ENCODE data around the gene NOP10.
"Not testable (repeated sequence)": the region's sequence is repeated elsewhere in the genome, so short reads cannot be mapped to it uniquely, and the experiment has no call there.

The NOP10 gene

DNA sequence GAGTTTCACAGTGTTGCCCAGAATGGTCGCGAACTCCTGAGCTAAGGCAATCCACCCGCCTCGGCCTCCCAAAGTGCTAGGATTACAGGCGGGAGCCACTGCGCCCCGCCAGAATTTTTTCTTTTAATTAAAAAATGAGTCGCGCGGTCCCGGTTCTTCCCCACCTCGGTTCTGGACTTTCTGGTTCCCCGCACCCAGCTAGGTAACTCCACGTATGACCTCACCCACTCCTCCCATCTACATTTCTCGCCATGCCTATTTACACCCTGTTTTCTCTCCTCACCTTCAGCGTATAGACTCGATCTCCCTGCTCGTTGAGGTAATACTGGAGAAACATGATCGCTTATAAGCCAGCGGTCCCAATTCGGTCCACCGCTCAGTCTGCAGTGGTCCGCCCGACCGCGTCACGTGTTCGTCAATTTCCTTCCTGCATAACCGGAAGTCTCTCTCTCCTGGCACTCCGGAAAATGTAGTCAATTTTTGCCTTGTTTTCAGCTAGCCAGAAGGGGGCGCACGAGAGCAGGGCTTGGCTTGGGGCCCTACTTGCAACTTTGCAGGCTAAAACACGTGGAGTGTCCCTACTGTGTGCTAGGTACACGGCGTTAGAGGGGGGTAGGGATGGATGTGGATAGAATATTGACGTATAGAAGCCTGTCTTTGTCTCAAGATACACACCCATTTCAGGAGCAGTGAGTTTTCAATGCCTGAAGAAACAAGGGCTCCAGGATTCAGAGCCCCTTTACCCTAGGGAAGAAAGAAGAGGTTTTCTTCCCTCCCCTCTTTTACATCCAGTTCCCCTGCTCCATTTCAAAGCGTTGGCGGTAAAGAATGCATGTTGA lies at the start of gene NOP10, which contains the start of gene NUTM1:
Gene NOP10, minus strand, starts transcription at position 400 of the 839 bp plus-strand sequence. Its CDS starts 63 bp downstream, at position 337.
Gene NUTM1, plus strand, starts transcription at position 579 of the 839 bp plus-strand sequence. CDS start 382 bp downstream, outside the sequence.
- Mint-ChIP-seq H3K4me1 (ENCODE audit: low read depth) (peaks cover 35% of the 10 kb centered on the region), H3K36me3 (ENCODE audit: low read depth) (peaks cover 32% of the 10 kb centered on the region), H3K27ac (peak within 1 kb of the TSS; percentile 87)

DNA sequence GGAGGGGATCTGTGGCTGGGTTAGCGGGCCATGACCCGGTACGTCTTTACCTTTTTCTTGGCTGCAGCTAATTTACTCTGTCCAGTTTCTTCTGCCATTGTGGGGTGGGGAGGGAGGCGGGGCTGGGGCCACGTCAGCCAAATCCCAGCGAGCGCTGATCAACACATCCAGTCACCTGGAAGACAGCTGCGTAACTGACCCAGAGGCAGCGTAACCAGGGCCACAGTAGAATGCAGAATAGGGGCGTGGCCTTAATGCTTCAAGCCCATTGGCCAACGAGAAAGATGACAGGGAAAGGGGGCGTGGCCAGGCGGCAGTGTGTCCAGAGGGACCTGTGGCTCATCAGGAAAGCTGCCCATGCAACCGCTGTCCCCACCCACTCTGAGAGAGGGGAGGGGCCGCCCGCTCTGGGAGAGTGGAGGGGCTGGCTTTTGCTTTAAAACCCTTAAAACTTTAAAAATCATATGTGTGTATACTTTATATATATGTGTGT lies 46.7 kb upstream of the NOP10 start:
- H3K4me3 Mint-ChIP-seq; H3K27me3 Mint-ChIP-seq; H3K9me3 Mint-ChIP-seq; H3K27ac Mint-ChIP-seq; H3K36me3 Mint-ChIP-seq (ENCODE audit: low read depth); H3K4me1 Mint-ChIP-seq (ENCODE audit: low read depth): not testable (repeated sequence)

More for the DNA sequence above, at the start of gene NOP10, which contains the start of gene NUTM1:
- H3K27me3 Mint-ChIP-seq: no peaks in the 10 kb centered on the region
- no peak within 1 kb of the TSS for H3K4me3 Mint-ChIP-seq
- no peaks in the 10 kb centered on the region for H3K9me3 Mint-ChIP-seq

DNA sequence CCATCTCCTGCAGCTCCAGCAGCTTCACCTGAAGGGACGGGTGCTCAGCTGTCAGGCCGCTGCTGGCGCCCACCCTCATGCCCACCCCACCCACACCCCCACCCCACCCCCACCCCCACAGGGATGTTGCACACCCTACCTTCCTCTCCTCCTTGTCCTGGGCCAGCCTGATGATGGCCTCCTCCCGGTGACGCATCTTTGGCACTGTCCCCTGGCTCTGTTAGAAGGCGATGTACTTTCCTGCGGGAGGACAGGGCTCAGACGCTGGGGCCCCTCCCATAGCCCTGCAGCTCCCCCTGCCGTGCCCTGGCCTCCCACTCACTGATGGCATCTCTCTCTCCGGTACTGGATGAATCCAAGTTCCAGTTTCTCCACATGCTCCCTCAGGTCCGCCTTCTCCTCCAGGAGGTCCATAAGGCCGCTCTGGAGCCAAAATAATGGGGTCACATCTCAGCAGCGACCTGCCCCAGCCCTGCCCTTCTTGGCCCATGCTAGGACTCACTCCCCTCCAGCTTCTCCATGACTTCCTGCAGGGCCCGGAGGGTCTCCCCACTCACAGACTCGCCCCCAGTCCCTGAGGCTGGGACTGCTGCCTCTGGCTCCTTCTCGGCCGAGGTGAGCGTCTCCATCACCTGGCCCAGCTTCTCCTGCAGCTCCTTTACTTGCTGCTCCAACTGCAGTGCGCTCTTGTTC lies 39.0 kb upstream of the NOP10 start:
- peaks cover 11% of the 10 kb centered on the region for H3K36me3 Mint-ChIP-seq (ENCODE audit: low read depth)
- not testable (repeated sequence) for H3K9me3 Mint-ChIP-seq; H3K27ac Mint-ChIP-seq; H3K4me3 Mint-ChIP-seq; H3K27me3 Mint-ChIP-seq; H3K4me1 Mint-ChIP-seq (ENCODE audit: low read depth)

DNA sequence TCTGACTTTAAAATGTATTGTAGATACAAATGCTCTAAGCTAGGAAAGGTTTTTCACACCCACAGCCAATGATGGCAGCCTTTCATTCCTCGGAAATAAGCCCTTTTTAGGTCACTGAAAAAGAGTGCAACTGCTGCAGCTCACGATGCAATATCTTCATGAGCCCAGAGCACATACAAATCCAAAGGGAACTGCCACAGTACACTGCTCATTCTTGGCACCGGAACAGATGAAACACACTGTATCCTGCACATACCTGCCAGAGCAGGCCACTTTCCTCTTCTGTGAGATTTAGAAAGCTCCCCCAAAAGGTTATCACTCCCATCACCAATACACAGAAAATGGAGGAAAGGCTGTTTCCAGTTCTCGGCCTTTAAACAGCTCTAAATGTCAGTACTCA lies 37.6 kb upstream of the NOP10 start:
- H3K36me3 Mint-ChIP-seq (ENCODE audit: low read depth): peaks cover 11% of the 10 kb centered on the region
- H3K4me3 Mint-ChIP-seq; H3K9me3 Mint-ChIP-seq; H3K27ac Mint-ChIP-seq; H3K27me3 Mint-ChIP-seq; H3K4me1 Mint-ChIP-seq (ENCODE audit: low read depth): not testable (repeated sequence)

DNA sequence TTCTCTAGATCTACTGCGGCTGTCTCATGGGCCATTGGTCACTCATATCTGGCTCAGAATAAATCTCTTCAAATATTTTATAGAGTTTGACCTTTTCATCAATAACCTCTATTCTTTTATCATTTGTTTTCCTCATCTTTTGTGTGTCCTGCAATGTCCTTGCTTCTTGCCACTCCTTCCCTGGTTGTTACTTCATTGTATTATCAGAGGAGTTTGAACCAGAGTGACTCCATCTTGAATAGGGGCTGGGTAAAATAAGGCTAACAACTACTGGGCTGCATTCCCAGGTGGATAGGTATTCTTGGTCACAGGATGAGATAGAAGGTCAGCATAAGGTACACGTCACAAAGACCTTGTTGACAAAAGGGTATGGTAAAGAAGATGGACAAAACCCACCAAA lies 33.9 kb upstream of the NOP10 start:
- Mint-ChIP-seq H3K27ac (no peak overlapping the region), H3K4me3 (no peak overlapping the region), H3K27me3 (no peaks in the 10 kb centered on the region)

DNA sequence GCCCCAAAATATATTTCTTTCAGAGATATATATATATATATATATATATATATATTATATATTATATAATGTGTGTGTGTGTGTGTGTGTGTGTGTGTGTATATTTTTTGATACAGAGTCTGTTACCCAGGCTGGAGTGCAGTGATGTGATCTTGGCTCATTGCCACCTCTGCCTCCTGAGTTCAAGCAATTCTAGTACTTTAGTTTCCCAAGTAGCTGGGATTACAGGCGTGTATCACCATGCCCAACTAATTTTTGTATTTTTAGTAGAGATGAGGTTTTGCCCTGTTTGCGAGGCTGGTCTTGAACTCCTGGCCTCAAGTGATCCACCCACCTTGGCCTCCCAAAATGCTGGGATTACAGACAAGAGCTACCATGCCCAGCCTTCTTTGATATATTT lies 32.6 kb upstream of the NOP10 start:
- not testable (repeated sequence) for H3K36me3 Mint-ChIP-seq (ENCODE audit: low read depth); H3K4me3 Mint-ChIP-seq; H3K9me3 Mint-ChIP-seq; H3K27ac Mint-ChIP-seq; H3K27me3 Mint-ChIP-seq; H3K4me1 Mint-ChIP-seq (ENCODE audit: low read depth)

More for the DNA sequence above, 33.9 kb upstream of the NOP10 start:
- Mint-ChIP-seq H3K36me3 (ENCODE audit: low read depth) (peaks cover 11% of the 10 kb centered on the region), H3K4me1 (ENCODE audit: low read depth) (no peaks in the 10 kb centered on the region), H3K9me3 (no peaks in the 10 kb centered on the region)

DNA sequence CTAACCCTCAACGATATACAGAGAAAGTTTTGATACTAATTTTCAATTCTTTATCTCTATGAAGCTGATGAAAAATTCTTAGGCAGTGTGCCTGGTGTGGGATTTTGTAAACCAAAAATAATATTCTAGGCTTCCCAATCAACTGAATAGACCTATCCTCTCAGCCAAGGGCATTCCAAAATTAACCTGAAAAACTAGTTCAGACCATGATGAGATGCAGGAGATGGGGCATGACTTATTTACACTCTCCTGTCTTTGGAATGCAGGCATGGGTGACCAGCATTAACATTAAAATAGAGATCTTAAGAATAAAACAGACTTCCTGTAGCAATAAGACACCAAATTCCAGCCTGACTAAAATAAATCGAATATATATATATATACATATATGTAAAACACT lies 31.9 kb upstream of the NOP10 start:
- H3K4me3 Mint-ChIP-seq: no peak overlapping the region

DNA sequence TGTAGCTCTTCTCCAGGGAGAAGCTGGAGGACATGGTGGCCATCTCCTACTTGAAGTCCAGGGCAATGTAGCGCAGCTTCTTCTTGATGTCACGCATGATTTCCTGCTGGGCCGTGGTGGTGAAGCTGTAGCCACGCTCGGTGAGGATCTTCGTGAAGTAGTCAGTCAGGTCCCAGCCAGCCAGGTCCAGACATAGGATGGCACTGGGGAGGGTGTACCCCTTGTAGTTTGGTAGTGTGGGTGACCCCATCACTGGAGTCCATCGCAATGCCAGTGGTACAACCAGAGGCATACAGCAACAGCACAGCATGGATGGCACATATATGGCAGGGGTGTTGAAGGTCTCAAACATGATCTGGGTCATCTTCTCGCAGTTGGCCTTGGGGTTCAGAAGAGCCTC lies 31.0 kb upstream of the NOP10 start:
- Mint-ChIP-seq H3K36me3 (ENCODE audit: low read depth) (no peaks in the 10 kb centered on the region), H3K27me3 (no peaks in the 10 kb centered on the region), H3K27ac (no peak overlapping the region), H3K9me3 (no peaks in the 10 kb centered on the region), H3K4me3 (no peak overlapping the region), H3K4me1 (ENCODE audit: low read depth) (peaks cover 12% of the 10 kb centered on the region)

More for the DNA sequence above, 31.9 kb upstream of the NOP10 start:
- peaks cover 6% of the 10 kb centered on the region for H3K36me3 Mint-ChIP-seq (ENCODE audit: low read depth)
- no peak overlapping the region for H3K27ac Mint-ChIP-seq
- no peaks in the 10 kb centered on the region for H3K27me3 Mint-ChIP-seq
- no peaks in the 10 kb centered on the region for H3K9me3 Mint-ChIP-seq
- peaks cover 6% of the 10 kb centered on the region for H3K4me1 Mint-ChIP-seq (ENCODE audit: low read depth)

DNA sequence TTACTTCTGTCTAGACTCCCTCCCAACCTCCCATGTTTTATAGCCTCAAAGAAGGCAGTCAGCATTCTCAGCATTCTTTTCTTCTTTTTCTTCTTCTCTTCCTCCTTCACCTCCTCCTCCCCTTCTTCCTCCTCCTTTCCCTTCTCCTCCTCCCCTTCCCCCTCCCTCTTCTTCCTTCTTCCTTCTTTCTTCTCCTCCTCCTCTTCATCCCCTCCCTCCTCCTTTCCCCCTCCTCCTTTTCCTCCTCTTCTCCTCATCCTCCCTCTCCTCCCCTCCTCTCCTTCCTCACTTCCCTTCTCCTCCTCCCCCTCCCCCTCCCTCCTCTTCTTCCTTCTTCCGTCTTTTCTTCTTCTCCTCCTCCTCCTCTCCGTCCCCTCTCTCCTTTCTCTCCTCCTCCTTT lies 27.7 kb upstream of the NOP10 start:
- no peak overlapping the region for H3K27ac Mint-ChIP-seq
- no peaks in the 10 kb centered on the region for H3K36me3 Mint-ChIP-seq (ENCODE audit: low read depth)
- H3K27me3 Mint-ChIP-seq: no peaks in the 10 kb centered on the region
- H3K4me3 Mint-ChIP-seq: no peak overlapping the region
- H3K9me3 Mint-ChIP-seq: no peaks in the 10 kb centered on the region
- peaks cover 26% of the 10 kb centered on the region for H3K4me1 Mint-ChIP-seq (ENCODE audit: low read depth)

DNA sequence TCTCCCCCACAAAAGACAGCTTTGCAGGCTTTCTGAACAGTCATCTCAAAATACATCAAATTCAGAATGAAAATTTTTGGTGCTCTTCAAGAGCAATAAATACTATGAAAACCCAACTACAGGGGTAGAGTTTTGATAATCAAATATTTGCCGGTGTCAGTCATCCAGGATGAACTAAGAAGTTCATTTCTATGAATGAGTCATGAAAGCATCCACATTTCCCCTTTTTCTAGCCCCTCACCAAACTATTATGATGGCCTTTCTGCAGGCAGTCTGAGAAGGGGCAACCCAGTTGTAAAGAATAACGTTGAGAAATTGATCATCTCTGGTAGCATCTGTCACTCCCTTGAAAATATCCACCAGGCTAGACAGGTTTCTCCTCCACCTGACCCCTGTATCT lies 27.2 kb upstream of the NOP10 start:
- peak overlapping the region; percentile 0 for H3K27ac Mint-ChIP-seq
- H3K4me1 Mint-ChIP-seq (ENCODE audit: low read depth): peaks cover 31% of the 10 kb centered on the region

DNA sequence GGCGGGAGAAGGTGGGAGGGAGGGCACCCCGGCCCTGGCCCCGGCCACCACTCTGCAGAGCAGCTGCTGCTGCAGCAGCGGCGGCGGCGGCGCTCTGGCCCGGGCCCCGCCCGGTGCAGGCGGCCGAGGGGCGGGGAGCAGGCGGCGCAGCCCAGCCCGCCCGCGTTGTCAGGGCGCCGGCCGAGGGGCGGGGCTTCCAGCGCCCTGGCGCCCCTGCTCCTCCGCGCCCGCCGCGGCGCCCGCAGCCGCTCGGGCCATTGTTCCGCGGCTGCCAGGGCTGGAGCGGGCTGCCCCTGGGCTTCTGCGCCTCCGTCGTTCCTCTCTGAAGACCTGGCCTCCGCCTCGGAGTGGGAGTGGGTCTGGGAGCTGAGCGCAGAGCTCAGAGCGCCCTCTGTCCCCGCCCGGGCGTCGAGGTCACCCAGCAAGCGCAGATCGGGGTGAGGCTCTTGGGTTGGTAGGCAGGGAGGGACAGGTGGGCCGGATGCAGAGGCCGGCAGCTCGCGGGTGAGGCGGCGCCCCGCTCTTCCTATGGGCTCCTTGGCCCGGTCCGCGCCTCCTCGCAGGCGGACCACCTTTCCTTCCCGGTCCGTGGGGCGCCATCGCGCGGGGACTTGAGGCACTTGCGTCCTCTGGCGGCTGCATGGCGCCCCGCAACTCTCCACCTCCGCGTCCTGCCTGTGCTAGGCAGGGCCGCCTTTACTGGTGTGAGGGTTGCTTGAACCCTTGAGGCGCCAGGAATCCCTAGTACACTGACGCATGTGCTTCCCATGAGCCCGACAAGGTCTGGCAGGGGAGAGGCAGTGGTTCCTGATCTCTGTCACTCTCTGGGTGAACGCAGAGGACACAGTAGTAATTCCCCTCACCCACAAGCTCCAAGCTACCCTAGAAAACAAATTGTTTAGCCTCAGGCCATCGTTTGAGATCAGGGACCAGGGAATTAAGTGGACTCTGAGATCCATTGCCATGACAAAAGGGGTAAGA lies 24.5 kb upstream of the NOP10 start, which contains the start of gene LPCAT4:
Gene LPCAT4, minus strand, starts transcription at position 96 of the 981 bp plus-strand sequence. CDS start 96 bp downstream, outside the sequence.
- H3K4me3 Mint-ChIP-seq: peak within 1 kb of the TSS; percentile 91
- peaks cover 37% of the 10 kb centered on the region for H3K4me1 Mint-ChIP-seq (ENCODE audit: low read depth)
- no peaks in the 10 kb centered on the region for H3K9me3 Mint-ChIP-seq
- peaks cover 21% of the 10 kb centered on the region for H3K36me3 Mint-ChIP-seq (ENCODE audit: low read depth)
- H3K27me3 Mint-ChIP-seq: no peaks in the 10 kb centered on the region
- peak within 1 kb of the TSS; percentile 95 for H3K27ac Mint-ChIP-seq

More for the DNA sequence above, 27.2 kb upstream of the NOP10 start:
- Mint-ChIP-seq H3K4me3 (peak overlapping the region; percentile 21), H3K27me3 (no peaks in the 10 kb centered on the region), H3K9me3 (no peaks in the 10 kb centered on the region), H3K36me3 (ENCODE audit: low read depth) (no peaks in the 10 kb centered on the region)

DNA sequence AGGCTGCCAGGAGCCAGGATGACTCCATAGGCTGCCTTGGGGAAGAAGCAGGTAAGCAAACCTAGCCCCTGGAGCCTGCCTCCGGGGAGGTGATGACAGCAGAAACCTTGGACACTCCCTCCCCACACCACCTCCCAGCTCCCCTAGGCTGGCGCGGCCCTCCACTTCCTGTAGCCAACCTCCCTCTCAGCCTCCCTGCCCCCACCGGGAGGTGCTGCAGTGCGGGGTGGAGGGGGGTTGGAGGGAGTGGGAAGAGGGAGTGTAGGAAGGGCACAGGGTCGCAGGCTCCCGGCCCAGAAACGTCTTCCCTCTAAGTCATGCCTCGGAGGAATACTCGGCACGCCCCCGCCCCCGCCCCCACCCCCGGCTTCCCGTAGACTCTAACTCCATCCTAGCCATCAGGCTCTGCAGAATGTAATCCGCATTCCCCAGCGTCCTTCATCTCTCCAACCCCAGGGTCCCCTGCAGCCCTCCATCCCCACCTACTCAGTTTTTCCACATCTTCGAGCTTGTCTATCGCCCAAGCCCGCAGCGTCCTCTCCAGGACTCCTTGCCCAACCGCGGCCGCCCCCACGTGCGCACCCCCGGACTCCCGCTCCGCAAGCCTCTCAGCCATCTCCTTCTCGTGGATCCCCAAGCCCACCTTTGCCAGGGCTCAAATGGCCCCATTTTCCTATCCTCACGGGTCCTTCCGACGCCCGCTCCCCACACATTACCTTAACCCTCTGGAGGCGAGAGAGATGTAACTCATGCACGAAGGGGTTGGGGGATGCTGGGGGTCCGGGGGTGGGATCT lies 23.5 kb upstream of the NOP10 start:
- Mint-ChIP-seq H3K4me3 (peak overlapping the region; percentile 88), H3K36me3 (ENCODE audit: low read depth) (peaks cover 28% of the 10 kb centered on the region), H3K9me3 (no peaks in the 10 kb centered on the region), H3K27ac (peak overlapping the region; percentile 78), H3K4me1 (ENCODE audit: low read depth) (peaks cover 37% of the 10 kb centered on the region), H3K27me3 (no peaks in the 10 kb centered on the region)

DNA sequence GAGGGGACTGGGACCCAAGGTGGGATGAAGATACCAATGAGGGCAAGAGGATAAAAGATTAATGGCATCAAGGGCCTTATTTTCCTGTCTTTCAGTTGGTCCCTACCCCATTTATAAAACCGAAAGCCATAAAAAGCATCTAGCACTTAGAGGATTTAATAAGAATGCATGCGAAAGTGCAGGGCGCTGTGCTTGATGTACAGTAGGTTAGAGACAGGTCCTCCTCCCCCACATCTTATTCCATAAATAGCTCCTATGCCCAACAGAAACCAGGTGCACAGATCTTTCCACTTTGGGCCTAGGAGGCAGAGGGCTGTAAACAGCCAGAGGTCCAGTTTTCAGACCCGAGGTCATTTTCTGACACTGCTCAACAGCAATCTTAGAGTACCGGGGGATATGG lies 22.9 kb upstream of the NOP10 start:
- Mint-ChIP-seq H3K4me3 (peak overlapping the region; percentile 88), H3K9me3 (no peaks in the 10 kb centered on the region), H3K36me3 (ENCODE audit: low read depth) (peaks cover 32% of the 10 kb centered on the region), H3K4me1 (ENCODE audit: low read depth) (peaks cover 37% of the 10 kb centered on the region), H3K27ac (peak overlapping the region; percentile 15), H3K27me3 (no peaks in the 10 kb centered on the region)

Measured in stimulated activated naive CD8-positive, alpha-beta T cell treated with anti-CD3 and anti-CD28 coated beads, Interleukin-15, Interleukin-2, amounts not matched to agents 100 ng/mL and 50 ng/mL, for 24 hours (primary cell).